Measurements from ENCODE around the gene GNAI3. TPM values are rescaled to one million over a fixed set of nuclear protein-coding genes. Genes with fewer than 3 reads are reported as not detected.

Gene GNAI3
- total and polyA plus RNA-seq, 12 donors = 1.6 to 3.6 (median 2.7) TPM

- no peaks in the 10 kb centered on the region for H3K9me3 ChIP-seq
- ATAC-seq = no peak
- no peak overlapping the region for H3K4me3 ChIP-seq
- no peaks in the 10 kb centered on the region for H3K27me3 ChIP-seq
- peaks cover 0 to 26% (median 0%) of the 10 kb centered on the region in 9 donors for H3K4me1 ChIP-seq
- peaks cover 0 to 57% (median 9%) of the 10 kb centered on the region in 9 donors for H3K36me3 ChIP-seq
- intact Hi-C loops (cut with DNase I) = no loop called here
- DNase-seq = no peak
- TF ChIP-seq, protein P1, sequence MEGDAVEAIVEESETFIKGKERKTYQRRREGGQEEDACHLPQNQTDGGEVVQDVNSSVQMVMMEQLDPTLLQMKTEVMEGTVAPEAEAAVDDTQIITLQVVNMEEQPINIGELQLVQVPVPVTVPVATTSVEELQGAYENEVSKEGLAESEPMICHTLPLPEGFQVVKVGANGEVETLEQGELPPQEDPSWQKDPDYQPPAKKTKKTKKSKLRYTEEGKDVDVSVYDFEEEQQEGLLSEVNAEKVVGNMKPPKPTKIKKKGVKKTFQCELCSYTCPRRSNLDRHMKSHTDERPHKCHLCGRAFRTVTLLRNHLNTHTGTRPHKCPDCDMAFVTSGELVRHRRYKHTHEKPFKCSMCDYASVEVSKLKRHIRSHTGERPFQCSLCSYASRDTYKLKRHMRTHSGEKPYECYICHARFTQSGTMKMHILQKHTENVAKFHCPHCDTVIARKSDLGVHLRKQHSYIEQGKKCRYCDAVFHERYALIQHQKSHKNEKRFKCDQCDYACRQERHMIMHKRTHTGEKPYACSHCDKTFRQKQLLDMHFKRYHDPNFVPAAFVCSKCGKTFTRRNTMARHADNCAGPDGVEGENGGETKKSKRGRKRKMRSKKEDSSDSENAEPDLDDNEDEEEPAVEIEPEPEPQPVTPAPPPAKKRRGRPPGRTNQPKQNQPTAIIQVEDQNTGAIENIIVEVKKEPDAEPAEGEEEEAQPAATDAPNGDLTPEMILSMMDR (IDR thresholded peaks at IDR 0.05) = no peak
- 75 to 79% methylated on average over 2 of the region's 2 CpGs for WGBS, 2 donors
- H3K27ac ChIP-seq = no peak overlapping the region
Observed at GRCh38 chr1:109661391-109661790, 113.0 kb downstream of the GNAI3 start.

DNA sequence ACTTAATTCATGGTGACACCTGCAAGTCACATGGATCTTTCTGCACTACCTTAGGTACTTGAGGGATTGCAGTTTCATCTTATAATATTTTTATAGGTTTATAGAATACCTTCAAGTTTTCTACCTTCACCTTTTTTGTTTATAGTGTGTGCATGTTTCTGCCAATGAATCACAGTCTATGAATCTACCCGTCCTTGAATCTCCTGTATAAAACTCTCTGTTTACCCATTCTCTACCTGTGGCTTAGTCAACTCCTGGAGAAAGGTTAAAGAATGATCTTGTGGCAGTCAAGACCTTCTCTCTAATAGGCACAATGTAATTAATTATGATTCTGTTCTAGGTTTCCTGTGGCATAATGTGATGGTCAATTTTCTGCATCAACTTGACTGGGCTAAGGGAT, 116.3 kb downstream of the GNAI3 start:
- Histone ChIP-seq H3K4me1 (peaks cover 0 to 20% (median 9%) of the 10 kb centered on the region in 9 donors), H3K9me3 (no peaks in the 10 kb centered on the region), H3K36me3 (peaks cover 0 to 38% (median 3%) of the 10 kb centered on the region in 9 donors), H3K4me3 (no peak overlapping the region), H3K27me3 (no peaks in the 10 kb centered on the region), H3K27ac (no peak overlapping the region)
- DNase-seq = no peak
- intact Hi-C loops (cut with DNase I) = no loop called here
- 91 to 100% methylated on average over 1 of the region's 1 CpG for WGBS, 2 donors
- no peak for ATAC-seq
- TF ChIP-seq, protein P1 (IDR thresholded peaks at IDR 0.05) = no peak

DNA sequence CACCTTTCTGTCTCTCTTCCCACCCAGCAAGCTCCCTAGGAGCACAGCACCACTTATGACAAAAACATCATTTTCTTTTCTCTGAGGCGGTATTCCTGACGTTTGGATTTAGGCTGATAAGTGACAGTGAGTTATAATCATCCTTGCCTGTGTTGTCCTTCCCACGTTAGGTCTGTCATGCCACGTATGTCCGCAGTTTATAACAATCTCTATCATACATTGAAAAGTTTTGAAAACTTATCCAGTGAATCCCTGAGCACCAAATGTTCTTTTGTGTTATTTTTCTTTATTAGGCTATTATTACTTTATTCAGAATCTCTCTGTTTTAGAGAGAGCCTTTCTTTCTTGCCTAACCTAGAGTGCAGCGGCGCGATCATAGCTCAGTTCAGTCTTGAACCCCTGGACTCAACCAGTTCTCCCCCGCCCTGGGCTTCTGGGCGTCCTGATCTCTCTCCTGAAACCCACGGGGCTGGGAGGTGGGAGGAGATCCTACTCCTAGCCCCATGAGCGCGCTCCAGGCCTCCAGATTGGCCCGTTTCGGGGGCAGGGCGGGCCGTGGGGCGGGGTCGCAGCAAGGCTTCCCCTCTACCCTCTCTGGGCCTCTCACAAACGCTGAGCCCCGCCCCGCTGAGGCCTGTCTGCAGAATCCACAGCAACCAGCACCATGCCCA, 119.2 kb downstream of the GNAI3 start, which contains the start of gene GSTM2:
TSS of gene GSTM2 (plus strand) at position 606 of the 671 bp plus-strand sequence. CDS start at position 665, 59 bp downstream.
- Histone ChIP-seq H3K4me3 (peak within 1 kb of the TSS; percentile 25 to 72 (median 61)), H3K27me3 (no peaks in the 10 kb centered on the region), H3K4me1 (peaks cover 0 to 20% (median 9%) of the 10 kb centered on the region in 9 donors), H3K36me3 (peaks cover 0 to 25% (median 0%) of the 10 kb centered on the region in 9 donors), H3K27ac (peak within 1 kb of the TSS in 8 of 10 donors; percentile 20 to 61 (median 50)), H3K9me3 (no peaks in the 10 kb centered on the region)
- TF ChIP-seq, protein P1 (IDR thresholded peaks at IDR 0.05) = no peak
- intact Hi-C loops (cut with DNase I) = no loop called here
- ATAC-seq (peak; percentile 98 to 100 (median 100)), DNase-seq (peak; percentile 94 to 95)
- WGBS, 2 donors = 10 to 11% methylated on average over 22 of the region's 22 CpGs

Other genes starting within 250 kb of the GNAI3 start
- gene MYBPHL, start 241.6 kb upstream of the GNAI3 start, total RNA-seq = 1 to 10 TPM in 2 of 10 donors, under 1 TPM in 8; 0.23 to 2.7 (median 0.53) TPM
- under 1 TPM in 1 of 2 donors, not detected in 1; 0.30 TPM for gene MYBPHL, start 241.6 kb upstream of the GNAI3 start, polyA plus RNA-seq
- 100 to 1,000 TPM; 105 to 235 (median 132) TPM for gene SORT1, start 150.7 kb upstream of the GNAI3 start, total RNA-seq
- 10 to 100 TPM; 32.8 to 64.1 TPM for gene SORT1, start 150.7 kb upstream of the GNAI3 start, polyA plus RNA-seq
- gene PSMA5, start 122.2 kb upstream of the GNAI3 start, total RNA-seq = 10 to 100 TPM; 51.2 to 65.6 (median 59.2) TPM
- gene PSMA5, start 122.2 kb upstream of the GNAI3 start, polyA plus RNA-seq = 10 to 100 TPM; 22.7 to 94.6 TPM
- 10 to 100 TPM; 25.4 to 47.3 (median 27.7) TPM for gene SYPL2, start 82.1 kb upstream of the GNAI3 start, total RNA-seq
- gene SYPL2, start 82.1 kb upstream of the GNAI3 start, polyA plus RNA-seq = 10 to 100 TPM; 15.0 to 21.9 TPM
- gene ATXN7L2, start 64.7 kb upstream of the GNAI3 start, total RNA-seq = 1 to 10 TPM; 1.8 to 3.0 (median 2.5) TPM
- gene ATXN7L2, start 64.7 kb upstream of the GNAI3 start, polyA plus RNA-seq = 10 to 100 TPM in 1 of 2 donors, 1 to 10 TPM in 1; 3.2 to 11.4 TPM
- 1 to 10 TPM; 3.3 to 7.6 (median 4.5) TPM for gene CYB561D1, start 54.5 kb upstream of the GNAI3 start, total RNA-seq
- 1 to 10 TPM; 3.0 to 3.6 TPM for gene CYB561D1, start 54.5 kb upstream of the GNAI3 start, polyA plus RNA-seq
- 10 to 100 TPM; 11.9 to 16.6 (median 14.7) TPM for gene AMIGO1, start 38.9 kb upstream of the GNAI3 start, total RNA-seq
- gene AMIGO1, start 38.9 kb upstream of the GNAI3 start, polyA plus RNA-seq = 1 to 10 TPM; 2.8 to 4.0 TPM
- gene GPR61, start 8.7 kb upstream of the GNAI3 start, total RNA-seq = 1 to 10 TPM in 1 of 10 donors, under 1 TPM in 7, not detected in 2; 0.11 to 1.0 (median 0.31) TPM
- gene GPR61, start 8.7 kb upstream of the GNAI3 start, polyA plus RNA-seq = not detected
- not detected for gene GNAT2, start 71.0 kb downstream of the GNAI3 start, total RNA-seq
- gene GNAT2, start 71.0 kb downstream of the GNAI3 start, polyA plus RNA-seq = under 1 TPM in 1 of 2 donors, not detected in 1; 0.04 TPM
- 10 to 100 TPM in 7 of 10 donors, 1 to 10 TPM in 3; 6.4 to 18.2 (median 11.5) TPM for gene AMPD2, start 71.2 kb downstream of the GNAI3 start, total RNA-seq
- 10 to 100 TPM; 12.3 to 15.2 TPM for gene AMPD2, start 71.2 kb downstream of the GNAI3 start, polyA plus RNA-seq
- gene GSTM4, start 107.5 kb downstream of the GNAI3 start, total RNA-seq = 10 to 100 TPM; 29.9 to 62.1 (median 43.5) TPM
- 10 to 100 TPM; 22.8 to 41.3 TPM for gene GSTM4, start 107.5 kb downstream of the GNAI3 start, polyA plus RNA-seq
- gene GSTM2, start 119.4 kb downstream of the GNAI3 start, total RNA-seq = 10 to 100 TPM; 56.9 to 93.3 (median 68.1) TPM
- 100 to 1,000 TPM in 1 of 2 donors, 10 to 100 TPM in 1; 23.1 to 113 TPM for gene GSTM2, start 119.4 kb downstream of the GNAI3 start, polyA plus RNA-seq
- 10 to 100 TPM in 6 of 10 donors, not detected in 4; 28.7 to 57.7 (median 36.9) TPM for gene GSTM1, start 139.2 kb downstream of the GNAI3 start, total RNA-seq
- gene GSTM1, start 139.2 kb downstream of the GNAI3 start, polyA plus RNA-seq = 10 to 100 TPM in 1 of 2 donors, under 1 TPM in 1; 0.19 to 39.6 TPM
- 1 to 10 TPM in 9 of 10 donors, under 1 TPM in 1; 0.93 to 3.2 (median 2.0) TPM for gene GSTM5, start 163.6 kb downstream of the GNAI3 start, total RNA-seq
- 1 to 10 TPM in 1 of 2 donors, under 1 TPM in 1; 0.86 to 2.9 TPM for gene GSTM5, start 163.6 kb downstream of the GNAI3 start, polyA plus RNA-seq
- 100 to 1,000 TPM in 5 of 10 donors, 10 to 100 TPM in 5; 51.8 to 289 (median 99.3) TPM for gene GSTM3, start 192.4 kb downstream of the GNAI3 start, total RNA-seq
- gene GSTM3, start 192.4 kb downstream of the GNAI3 start, polyA plus RNA-seq = 100 to 1,000 TPM in 1 of 2 donors, 10 to 100 TPM in 1; 49.0 to 129 TPM
- under 1 TPM in 3 of 10 donors, not detected in 7; 0.49 to 0.61 (median 0.56) TPM for gene EPS8L3, start 215.3 kb downstream of the GNAI3 start, total RNA-seq
- gene EPS8L3, start 215.3 kb downstream of the GNAI3 start, polyA plus RNA-seq = not detected